Neural cell (in vitro differentiated cells): ENCODE results near the gene ANKRD10.

Experiments
- EP300 ChIP-seq: fragments of 450-650 bp; conservative IDR thresholded peaks from 2 replicates; pipeline ENCODE4 v1.6.1; 2014; ENCODE audit warnings: antibody characterized with exemption, mild to moderate bottlenecking, moderate library complexity; ENCODE audit not compliant: poor library complexity, severe bottlenecking
- EZH2 ChIP-seq: fragments of 200-600, 300-800 bp; shearing (Covaris generic), sonication (generic); IDR thresholded peaks from 2 replicates; pipeline ENCODE4 v1.6.1; 2014; ENCODE audit warnings: antibody characterized with exemption, low read length, borderline replicate concordance, mild to moderate bottlenecking; ENCODE audit not compliant: insufficient read depth, poor library complexity, severe bottlenecking
- MXI1 ChIP-seq: fragments of 450-650 bp; conservative IDR thresholded peaks from 2 replicates; pipeline ENCODE4 v1.6.1; 2014; ENCODE audit warnings: antibody characterized with exemption, mild to moderate bottlenecking; ENCODE audit not compliant: poor library complexity, severe bottlenecking
- POLR2AphosphoS5 ChIP-seq: IDR thresholded peaks from 2 replicates; pipeline ENCODE4 v1.6.1; 2012
- TAF1 ChIP-seq: IDR thresholded peaks from 2 replicates; pipeline ENCODE4 v1.6.1; 2012; ENCODE audit warnings: low read depth
- TF ChIP-seq, protein P1 (sequence below): fragments of 450-650 bp; IDR thresholded peaks from 2 replicates; pipeline ENCODE4 v1.5.1; 2014; ENCODE audit warnings: antibody characterized with exemption, mild to moderate bottlenecking, moderate library complexity; ENCODE audit not compliant: poor library complexity, severe bottlenecking
- TF ChIP-seq, protein P2 (sequence below): IDR thresholded peaks from 2 replicates; pipeline ENCODE4 v1.6.1; 2012; ENCODE audit warnings: borderline replicate concordance

DNA sequence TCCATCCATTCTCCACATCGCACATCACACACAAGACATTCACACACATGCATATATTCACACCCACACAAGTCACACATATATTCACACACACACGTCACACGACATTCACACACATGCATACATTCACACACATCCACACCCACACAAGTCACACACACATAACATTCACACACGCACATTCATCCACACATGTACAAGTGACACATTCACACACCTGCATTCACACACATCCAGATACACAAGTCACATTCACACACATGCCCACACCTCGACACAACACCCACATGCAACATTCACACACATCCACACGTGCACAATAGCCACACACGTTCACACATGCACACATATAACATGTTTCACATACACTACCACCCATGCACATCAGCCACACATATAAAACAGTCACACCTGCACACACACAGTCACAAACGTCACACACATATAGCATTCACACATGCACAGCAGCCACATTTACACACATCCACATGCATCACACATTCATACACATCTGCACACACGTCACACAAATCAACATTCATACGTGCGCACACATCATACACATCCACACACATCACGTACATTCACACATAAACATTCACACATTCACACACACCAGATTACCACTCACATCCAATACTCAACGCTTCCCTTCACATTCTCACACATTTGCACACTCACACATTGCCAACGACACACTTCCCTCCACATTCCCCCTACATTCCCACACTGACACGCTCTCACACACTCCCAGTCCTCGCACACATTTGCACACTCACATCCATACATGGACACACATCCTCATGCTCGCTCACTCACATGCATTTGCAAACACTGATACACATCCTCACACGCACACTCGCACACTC lies 41.0 kb downstream of the ANKRD10 start:
- TF ChIP-seq EP300 (no peak), TAF1 (no peak), EZH2 (no peak), POLR2AphosphoS5 (no peak), MXI1 (no peak)
- TF ChIP-seq, protein P1, sequence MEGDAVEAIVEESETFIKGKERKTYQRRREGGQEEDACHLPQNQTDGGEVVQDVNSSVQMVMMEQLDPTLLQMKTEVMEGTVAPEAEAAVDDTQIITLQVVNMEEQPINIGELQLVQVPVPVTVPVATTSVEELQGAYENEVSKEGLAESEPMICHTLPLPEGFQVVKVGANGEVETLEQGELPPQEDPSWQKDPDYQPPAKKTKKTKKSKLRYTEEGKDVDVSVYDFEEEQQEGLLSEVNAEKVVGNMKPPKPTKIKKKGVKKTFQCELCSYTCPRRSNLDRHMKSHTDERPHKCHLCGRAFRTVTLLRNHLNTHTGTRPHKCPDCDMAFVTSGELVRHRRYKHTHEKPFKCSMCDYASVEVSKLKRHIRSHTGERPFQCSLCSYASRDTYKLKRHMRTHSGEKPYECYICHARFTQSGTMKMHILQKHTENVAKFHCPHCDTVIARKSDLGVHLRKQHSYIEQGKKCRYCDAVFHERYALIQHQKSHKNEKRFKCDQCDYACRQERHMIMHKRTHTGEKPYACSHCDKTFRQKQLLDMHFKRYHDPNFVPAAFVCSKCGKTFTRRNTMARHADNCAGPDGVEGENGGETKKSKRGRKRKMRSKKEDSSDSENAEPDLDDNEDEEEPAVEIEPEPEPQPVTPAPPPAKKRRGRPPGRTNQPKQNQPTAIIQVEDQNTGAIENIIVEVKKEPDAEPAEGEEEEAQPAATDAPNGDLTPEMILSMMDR: no peak
- TF ChIP-seq, protein P2, sequence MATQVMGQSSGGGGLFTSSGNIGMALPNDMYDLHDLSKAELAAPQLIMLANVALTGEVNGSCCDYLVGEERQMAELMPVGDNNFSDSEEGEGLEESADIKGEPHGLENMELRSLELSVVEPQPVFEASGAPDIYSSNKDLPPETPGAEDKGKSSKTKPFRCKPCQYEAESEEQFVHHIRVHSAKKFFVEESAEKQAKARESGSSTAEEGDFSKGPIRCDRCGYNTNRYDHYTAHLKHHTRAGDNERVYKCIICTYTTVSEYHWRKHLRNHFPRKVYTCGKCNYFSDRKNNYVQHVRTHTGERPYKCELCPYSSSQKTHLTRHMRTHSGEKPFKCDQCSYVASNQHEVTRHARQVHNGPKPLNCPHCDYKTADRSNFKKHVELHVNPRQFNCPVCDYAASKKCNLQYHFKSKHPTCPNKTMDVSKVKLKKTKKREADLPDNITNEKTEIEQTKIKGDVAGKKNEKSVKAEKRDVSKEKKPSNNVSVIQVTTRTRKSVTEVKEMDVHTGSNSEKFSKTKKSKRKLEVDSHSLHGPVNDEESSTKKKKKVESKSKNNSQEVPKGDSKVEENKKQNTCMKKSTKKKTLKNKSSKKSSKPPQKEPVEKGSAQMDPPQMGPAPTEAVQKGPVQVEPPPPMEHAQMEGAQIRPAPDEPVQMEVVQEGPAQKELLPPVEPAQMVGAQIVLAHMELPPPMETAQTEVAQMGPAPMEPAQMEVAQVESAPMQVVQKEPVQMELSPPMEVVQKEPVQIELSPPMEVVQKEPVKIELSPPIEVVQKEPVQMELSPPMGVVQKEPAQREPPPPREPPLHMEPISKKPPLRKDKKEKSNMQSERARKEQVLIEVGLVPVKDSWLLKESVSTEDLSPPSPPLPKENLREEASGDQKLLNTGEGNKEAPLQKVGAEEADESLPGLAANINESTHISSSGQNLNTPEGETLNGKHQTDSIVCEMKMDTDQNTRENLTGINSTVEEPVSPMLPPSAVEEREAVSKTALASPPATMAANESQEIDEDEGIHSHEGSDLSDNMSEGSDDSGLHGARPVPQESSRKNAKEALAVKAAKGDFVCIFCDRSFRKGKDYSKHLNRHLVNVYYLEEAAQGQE: no peak
